Tibial nerve (tissue), 3 donors: ENCODE results near the gene SPRN.

Source experiments
- POLR2A ChIP-seq, 2 donors: fragments of 450-650 bp; IDR thresholded peaks; one replicate each; pipeline ENCODE4 v1.6.1; 2017; ENCODE audit warnings: antibody characterized with exemption in 2 of 2, mild to moderate bottlenecking in 2 of 2, moderate library complexity in 2 of 2
- TF ChIP-seq, protein P1 (sequence below), 5 experiments: fragments of 200-600 bp in 3 of 5; fragments of 450-650 bp in 2 of 5; sonication (generic) in 3 of 5; IDR thresholded peaks; one replicate each; pipeline ENCODE4 v1.5.1; 2016 to 2019; ENCODE audit warnings: antibody characterized with exemption in 5 of 5, mild to moderate bottlenecking in 3 of 5, moderate library complexity in 2 of 5

GRCh38 chr10:133411523-133412380 is 12.7 kb downstream of the SPRN start:
- TF ChIP-seq POLR2A (IDR thresholded peaks at IDR 0.05), result no peak
- TF ChIP-seq, protein P1, sequence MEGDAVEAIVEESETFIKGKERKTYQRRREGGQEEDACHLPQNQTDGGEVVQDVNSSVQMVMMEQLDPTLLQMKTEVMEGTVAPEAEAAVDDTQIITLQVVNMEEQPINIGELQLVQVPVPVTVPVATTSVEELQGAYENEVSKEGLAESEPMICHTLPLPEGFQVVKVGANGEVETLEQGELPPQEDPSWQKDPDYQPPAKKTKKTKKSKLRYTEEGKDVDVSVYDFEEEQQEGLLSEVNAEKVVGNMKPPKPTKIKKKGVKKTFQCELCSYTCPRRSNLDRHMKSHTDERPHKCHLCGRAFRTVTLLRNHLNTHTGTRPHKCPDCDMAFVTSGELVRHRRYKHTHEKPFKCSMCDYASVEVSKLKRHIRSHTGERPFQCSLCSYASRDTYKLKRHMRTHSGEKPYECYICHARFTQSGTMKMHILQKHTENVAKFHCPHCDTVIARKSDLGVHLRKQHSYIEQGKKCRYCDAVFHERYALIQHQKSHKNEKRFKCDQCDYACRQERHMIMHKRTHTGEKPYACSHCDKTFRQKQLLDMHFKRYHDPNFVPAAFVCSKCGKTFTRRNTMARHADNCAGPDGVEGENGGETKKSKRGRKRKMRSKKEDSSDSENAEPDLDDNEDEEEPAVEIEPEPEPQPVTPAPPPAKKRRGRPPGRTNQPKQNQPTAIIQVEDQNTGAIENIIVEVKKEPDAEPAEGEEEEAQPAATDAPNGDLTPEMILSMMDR (IDR thresholded peaks at IDR 0.05), result no peak
